ENCODE measurements around the gene KIF14.

- TF ChIP-seq, protein P1, sequence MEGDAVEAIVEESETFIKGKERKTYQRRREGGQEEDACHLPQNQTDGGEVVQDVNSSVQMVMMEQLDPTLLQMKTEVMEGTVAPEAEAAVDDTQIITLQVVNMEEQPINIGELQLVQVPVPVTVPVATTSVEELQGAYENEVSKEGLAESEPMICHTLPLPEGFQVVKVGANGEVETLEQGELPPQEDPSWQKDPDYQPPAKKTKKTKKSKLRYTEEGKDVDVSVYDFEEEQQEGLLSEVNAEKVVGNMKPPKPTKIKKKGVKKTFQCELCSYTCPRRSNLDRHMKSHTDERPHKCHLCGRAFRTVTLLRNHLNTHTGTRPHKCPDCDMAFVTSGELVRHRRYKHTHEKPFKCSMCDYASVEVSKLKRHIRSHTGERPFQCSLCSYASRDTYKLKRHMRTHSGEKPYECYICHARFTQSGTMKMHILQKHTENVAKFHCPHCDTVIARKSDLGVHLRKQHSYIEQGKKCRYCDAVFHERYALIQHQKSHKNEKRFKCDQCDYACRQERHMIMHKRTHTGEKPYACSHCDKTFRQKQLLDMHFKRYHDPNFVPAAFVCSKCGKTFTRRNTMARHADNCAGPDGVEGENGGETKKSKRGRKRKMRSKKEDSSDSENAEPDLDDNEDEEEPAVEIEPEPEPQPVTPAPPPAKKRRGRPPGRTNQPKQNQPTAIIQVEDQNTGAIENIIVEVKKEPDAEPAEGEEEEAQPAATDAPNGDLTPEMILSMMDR (IDR thresholded peaks at IDR 0.05): no peak
- TF ChIP-seq POLR2A (IDR thresholded peaks at IDR 0.05): no peak
Observed at GRCh38 chr1:200525090-200525987, 95.2 kb downstream of the KIF14 start.

All from tibial nerve (tissue), 3 donors.